DOHH2 (cell line): ENCODE measurements around the gene FBXO31.

ENCODE experiments used
- H3F3A ChIP-seq: fragments of 200-600 bp; sonication (generic), shearing (Covaris generic); 2 replicates; pipeline ENCODE4 v1.6.0; 2016; ENCODE audit warnings: antibody characterized with exemption, mild to moderate bottlenecking; ENCODE audit not compliant: control insufficient read depth, insufficient read depth
- H3K27ac ChIP-seq: fragments of 200-600 bp; sonication (generic); 2 replicates; pipeline ENCODE4 v1.5.1; 2014; ENCODE audit warnings: low read depth, mild to moderate bottlenecking, low read length, moderate library complexity
- H3K27me3 ChIP-seq: fragments of 200-600 bp; sonication (generic); 2 replicates; pipeline ENCODE4 v1.6.1; 2014; ENCODE audit warnings: mild to moderate bottlenecking, low read length, mixed read lengths; ENCODE audit not compliant: control insufficient read depth
- H3K36me3 ChIP-seq: fragments of 200-600 bp; sonication (generic); 2 replicates; pipeline ENCODE4 v1.6.1; 2014; ENCODE audit warnings: mild to moderate bottlenecking, low read length, moderate library complexity, mixed read lengths; ENCODE audit not compliant: control insufficient read depth
- H3K4me1 ChIP-seq: fragments of 200-600 bp; sonication (generic); 2 replicates; pipeline ENCODE4 v1.6.1; 2014; ENCODE audit warnings: mild to moderate bottlenecking, low read length, mixed read lengths; ENCODE audit not compliant: control insufficient read depth
- H3K4me2 ChIP-seq: fragments of 200-600 bp; sonication (generic); 2 replicates; pipeline ENCODE4 v1.6.0; 2014; ENCODE audit warnings: mild to moderate bottlenecking, low read length, moderate library complexity
- H3K4me3 ChIP-seq: fragments of 200-600 bp; sonication (generic); 2 replicates; pipeline ENCODE4 v1.5.1; 2014; ENCODE audit warnings: mild to moderate bottlenecking, low read length, mixed read lengths
- H3K79me2 ChIP-seq: fragments of 200-600 bp; sonication (generic); 2 replicates; pipeline ENCODE4 v1.6.1; 2014; ENCODE audit warnings: mild to moderate bottlenecking, low read length, mixed read lengths; ENCODE audit not compliant: control insufficient read depth
- H3K9me2 ChIP-seq: fragments of 200-600 bp; sonication (generic); replicated peaks from 2 replicates; pipeline ENCODE4 v1.6.1; 2014; ENCODE audit warnings: mild to moderate bottlenecking, low read length, mixed read lengths; ENCODE audit not compliant: control insufficient read depth
- H3K9me3 ChIP-seq: fragments of 200-600 bp; sonication (generic); 2 replicates; pipeline ENCODE4 v1.6.1; 2014; ENCODE audit warnings: antibody characterized with exemption, low read length, mixed read lengths; ENCODE audit not compliant: control insufficient read depth, insufficient read depth
- H4K20me1 ChIP-seq: fragments of 200-600 bp; sonication (generic); 2 replicates; pipeline ENCODE4 v1.6.0; 2014; ENCODE audit warnings: low read depth, mild to moderate bottlenecking, antibody characterized with exemption, low read length, moderate library complexity; ENCODE audit not compliant: control insufficient read depth, insufficient read depth
- EZH2phosphoT487 ChIP-seq: fragments of 200-600 bp; sonication (generic); IDR thresholded peaks from 2 replicates; pipeline ENCODE4 v1.6.1; 2017; ENCODE audit warnings: borderline replicate concordance, mild to moderate bottlenecking, antibody characterized with exemption, low read length, moderate library complexity, mixed read lengths
- TF ChIP-seq, protein P1 (sequence below): fragments of 200-600 bp; sonication (generic); IDR thresholded peaks from one replicate; pipeline ENCODE4 v1.5.1; 2014; ENCODE audit warnings: antibody characterized with exemption, mild to moderate bottlenecking, low read depth, low read length; ENCODE audit not compliant: poor library complexity, severe bottlenecking

The FBXO31 gene

GRCh38 chr16:87343753-87344050 lies 39.9 kb downstream of the FBXO31 start:
- no peaks in the 10 kb centered on the region for H4K20me1 ChIP-seq
- TF ChIP-seq, protein P1, sequence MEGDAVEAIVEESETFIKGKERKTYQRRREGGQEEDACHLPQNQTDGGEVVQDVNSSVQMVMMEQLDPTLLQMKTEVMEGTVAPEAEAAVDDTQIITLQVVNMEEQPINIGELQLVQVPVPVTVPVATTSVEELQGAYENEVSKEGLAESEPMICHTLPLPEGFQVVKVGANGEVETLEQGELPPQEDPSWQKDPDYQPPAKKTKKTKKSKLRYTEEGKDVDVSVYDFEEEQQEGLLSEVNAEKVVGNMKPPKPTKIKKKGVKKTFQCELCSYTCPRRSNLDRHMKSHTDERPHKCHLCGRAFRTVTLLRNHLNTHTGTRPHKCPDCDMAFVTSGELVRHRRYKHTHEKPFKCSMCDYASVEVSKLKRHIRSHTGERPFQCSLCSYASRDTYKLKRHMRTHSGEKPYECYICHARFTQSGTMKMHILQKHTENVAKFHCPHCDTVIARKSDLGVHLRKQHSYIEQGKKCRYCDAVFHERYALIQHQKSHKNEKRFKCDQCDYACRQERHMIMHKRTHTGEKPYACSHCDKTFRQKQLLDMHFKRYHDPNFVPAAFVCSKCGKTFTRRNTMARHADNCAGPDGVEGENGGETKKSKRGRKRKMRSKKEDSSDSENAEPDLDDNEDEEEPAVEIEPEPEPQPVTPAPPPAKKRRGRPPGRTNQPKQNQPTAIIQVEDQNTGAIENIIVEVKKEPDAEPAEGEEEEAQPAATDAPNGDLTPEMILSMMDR: no peak
- TF ChIP-seq EZH2phosphoT487: no peak
- peaks cover 47% of the 10 kb centered on the region for H3K36me3 ChIP-seq
- H3K4me1 ChIP-seq: peaks cover 13% of the 10 kb centered on the region
- H3K9me3 ChIP-seq: no peaks in the 10 kb centered on the region
- H3K9me2 ChIP-seq: no peaks in the 10 kb centered on the region
- no peaks in the 10 kb centered on the region for H3F3A ChIP-seq
- no peaks in the 10 kb centered on the region for H3K27me3 ChIP-seq
- H3K4me2 ChIP-seq: no peak overlapping the region
- no peak overlapping the region for H3K27ac ChIP-seq
- H3K79me2 ChIP-seq: peaks cover 10% of the 10 kb centered on the region
- no peak overlapping the region for H3K4me3 ChIP-seq

DNA sequence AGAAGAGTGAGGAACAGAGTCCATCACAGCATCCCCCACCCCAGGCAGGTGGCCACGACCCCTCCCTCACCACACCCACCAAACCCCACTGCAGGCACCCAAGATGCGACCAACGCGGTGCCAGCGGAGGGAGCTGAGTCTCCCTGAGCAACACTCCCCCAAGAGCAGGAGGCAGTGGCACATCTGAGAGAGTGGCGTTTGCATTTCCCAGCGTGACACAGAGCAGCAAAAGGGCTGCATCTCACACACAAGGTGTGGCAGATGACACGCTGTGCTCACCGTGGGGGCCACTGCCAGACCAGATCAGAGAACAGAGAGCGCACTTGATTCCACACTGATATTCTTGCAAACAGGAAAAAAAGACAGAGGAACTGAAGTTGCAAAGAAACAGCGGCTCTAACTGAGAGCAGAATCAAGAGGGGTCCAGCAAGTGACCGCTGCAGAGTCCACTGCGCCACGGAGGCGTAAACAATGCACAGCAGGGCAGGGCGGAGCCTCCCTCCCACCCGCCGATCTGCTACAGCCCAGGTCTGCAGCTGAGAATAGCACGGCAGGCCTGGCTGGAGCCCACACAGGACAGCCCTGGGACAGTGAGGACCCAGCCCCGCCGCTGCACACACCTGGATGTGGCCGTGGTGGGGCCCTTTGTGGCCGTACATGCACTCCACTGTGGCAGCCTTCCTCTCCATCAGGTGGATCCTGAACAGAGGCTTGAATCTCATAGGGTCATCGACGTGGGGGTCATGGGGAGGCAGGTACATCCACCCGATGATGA lies 40.4 kb downstream of the FBXO31 start:
- H3K4me3 ChIP-seq: no peak overlapping the region
- H3K27me3 ChIP-seq: no peaks in the 10 kb centered on the region
- H3K4me1 ChIP-seq: peaks cover 13% of the 10 kb centered on the region
- TF ChIP-seq EZH2phosphoT487: no peak
- TF ChIP-seq, protein P1: no peak
- no peak overlapping the region for H3K4me2 ChIP-seq
- no peaks in the 10 kb centered on the region for H4K20me1 ChIP-seq
- no peak overlapping the region for H3K27ac ChIP-seq
- peaks cover 6% of the 10 kb centered on the region for H3K79me2 ChIP-seq
- no peaks in the 10 kb centered on the region for H3K9me3 ChIP-seq
- H3F3A ChIP-seq: no peaks in the 10 kb centered on the region
- H3K9me2 ChIP-seq: no peaks in the 10 kb centered on the region
- peaks cover 47% of the 10 kb centered on the region for H3K36me3 ChIP-seq

DNA sequence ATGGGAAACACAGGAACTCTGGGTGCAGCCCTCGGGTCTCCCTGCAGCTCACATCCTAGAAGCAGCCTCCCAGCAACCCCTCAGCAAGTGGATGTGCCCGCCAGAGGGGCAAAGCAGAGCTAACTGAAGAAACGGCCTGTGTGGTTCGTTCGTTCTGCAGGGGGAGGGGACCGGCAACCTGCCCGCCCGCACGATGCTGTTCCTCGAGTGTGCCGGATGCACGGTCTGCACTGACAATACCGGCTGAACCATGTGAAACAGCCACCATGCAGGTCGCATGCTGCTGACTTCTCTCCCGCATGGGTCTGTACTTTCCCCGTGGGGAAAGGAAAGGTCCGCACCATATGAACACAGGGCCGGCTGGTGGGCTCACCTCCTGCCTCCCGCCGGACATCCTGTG lies 41.1 kb downstream of the FBXO31 start:
- TF ChIP-seq, protein P1: no peak
- TF ChIP-seq EZH2phosphoT487: no peak
- H3K27me3 ChIP-seq: no peaks in the 10 kb centered on the region
- H3K9me2 ChIP-seq: no peaks in the 10 kb centered on the region
- no peak overlapping the region for H3K27ac ChIP-seq
- no peaks in the 10 kb centered on the region for H3F3A ChIP-seq
- peaks cover 3% of the 10 kb centered on the region for H3K79me2 ChIP-seq
- peaks cover 47% of the 10 kb centered on the region for H3K36me3 ChIP-seq
- H3K4me3 ChIP-seq: no peak overlapping the region
- H4K20me1 ChIP-seq: no peaks in the 10 kb centered on the region
- no peaks in the 10 kb centered on the region for H3K9me3 ChIP-seq
- H3K4me2 ChIP-seq: no peak overlapping the region
- peaks cover 13% of the 10 kb centered on the region for H3K4me1 ChIP-seq
